BLaER1 treated with 17β-estradiol and CSF1 and Interleukin-3, amounts not matched to agents 10 nM and 100 nM (cell line): ENCODE data around the gene TATDN3.
"Not testable (repeated sequence)": the region's sequence is repeated elsewhere in the genome, so short reads cannot be mapped to it uniquely, and the experiment has no call there.

Experiments
- H3K27ac ChIP-seq, 11 experiments: shearing (Covaris generic); formaldehyde crosslinking; 2 replicates each; pipeline ENCODE4 v1.8.1; 2022
- H3K27me3 ChIP-seq, 11 experiments: shearing (Covaris generic); formaldehyde crosslinking; 2 replicates each; pipeline ENCODE4 v1.8.1; 2022
- H3K36me3 ChIP-seq, 11 experiments: shearing (Covaris generic); formaldehyde crosslinking; 2 replicates each; pipeline ENCODE4 v1.8.1; 2022
- H3K4me1 ChIP-seq, 10 experiments: shearing (Covaris generic); formaldehyde crosslinking; 2 replicates each; pipeline ENCODE4 v1.8.1; 2022
- H3K4me2 ChIP-seq, 11 experiments: shearing (Covaris generic); formaldehyde crosslinking; 2 replicates each; pipeline ENCODE4 v1.8.1; 2022
- H3K4me3 ChIP-seq, 10 experiments: shearing (Covaris generic); formaldehyde crosslinking; 2 replicates each; pipeline ENCODE4 v1.8.1; 2022
- H3K9ac ChIP-seq, 11 experiments: shearing (Covaris generic); formaldehyde crosslinking; 2 replicates each; pipeline ENCODE4 v1.8.1; 2022
- H3K9me3 ChIP-seq, 11 experiments: shearing (Covaris generic); formaldehyde crosslinking; replicated peaks in 1 of 11; 2 replicates each; pipeline ENCODE4 v1.8.1; 2022
- H4K20me1 ChIP-seq, 11 experiments: shearing (Covaris generic); formaldehyde crosslinking; 2 replicates each; pipeline ENCODE4 v1.8.1; 2022
- Cebpa-rat ChIP-seq, 11 experiments: shearing (Covaris generic); IDR thresholded peaks; 2 replicates each; pipeline ENCODE4 v1.8.1; 2022

Gene TATDN3

GRCh38 chr1:212769459-212770167, 22.1 kb upstream of the TATDN3 start:
- no peak overlapping the region for H3K27ac ChIP-seq
- H3K9me3 ChIP-seq = peaks cover 55 to 76% (median 69%) of the 10 kb centered on the region in 11 experiments
- no peak overlapping the region for H3K9ac ChIP-seq
- no peaks in the 10 kb centered on the region for H3K27me3 ChIP-seq
- no peak overlapping the region for H3K4me2 ChIP-seq
- TF ChIP-seq Cebpa-rat (IDR thresholded peaks at IDR 0.05) = no peak
- peaks cover 45 to 95% (median 76%) of the 10 kb centered on the region in 11 experiments for H3K36me3 ChIP-seq
- 0 out of 20 replicates have a peak overlapping the region, but pooled peaks of 1 of the 10 experiments have one; percentile 14 for H3K4me3 ChIP-seq
- H4K20me1 ChIP-seq = no peaks in the 10 kb centered on the region
- peaks cover 0 to 42% (median 4%) of the 10 kb centered on the region in 10 experiments; a peak in 14 of 20 replicates for H3K4me1 ChIP-seq

GRCh38 chr1:212771341-212771740, 20.4 kb upstream of the TATDN3 start:
- H3K36me3 ChIP-seq = peaks cover 34 to 86% (median 60%) of the 10 kb centered on the region in 11 experiments

GRCh38 chr1:212773011-212773410, 18.7 kb upstream of the TATDN3 start:
- TF ChIP-seq Cebpa-rat (IDR thresholded peaks at IDR 0.05) = no peak
- H3K36me3 ChIP-seq = peaks cover 24 to 76% (median 52%) of the 10 kb centered on the region in 11 experiments

More at GRCh38 chr1:212771341-212771740, 20.4 kb upstream of the TATDN3 start:
- TF ChIP-seq Cebpa-rat (IDR thresholded peaks at IDR 0.05) = no peak
- Histone ChIP-seq H3K4me2 (peak overlapping the region in 2 of 11 experiments; percentile 2 to 35; a peak in 2 of 22 replicates), H3K27ac (no peak overlapping the region), H3K9me3 (peaks cover 45 to 64% (median 59%) of the 10 kb centered on the region in 11 experiments), H3K4me3 (no peak overlapping the region), H3K9ac (no peak overlapping the region), H3K4me1 (peaks cover 0 to 55% (median 12%) of the 10 kb centered on the region in 10 experiments; a peak in 16 of 20 replicates), H3K27me3 (no peaks in the 10 kb centered on the region), H4K20me1 (no peaks in the 10 kb centered on the region)

DNA sequence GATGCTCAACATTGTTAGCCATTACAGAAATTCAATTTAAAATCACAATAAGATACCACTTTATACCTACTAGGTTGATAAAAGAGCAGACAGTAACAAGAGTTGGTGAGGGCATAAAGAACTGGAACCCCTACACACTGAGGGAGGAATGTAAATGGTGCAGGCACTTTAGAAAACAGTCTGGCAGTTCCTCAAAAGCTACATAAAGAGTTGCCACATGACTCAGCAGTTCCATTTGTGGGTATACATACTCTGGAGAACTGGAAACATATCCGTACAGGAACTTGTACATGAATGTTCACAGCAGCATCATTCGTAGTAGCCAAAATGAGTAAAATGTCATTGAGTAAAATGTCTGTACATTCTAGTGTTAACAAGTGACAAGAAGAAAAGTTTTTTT, 17.1 kb upstream of the TATDN3 start:
- H3K27me3 ChIP-seq = no peaks in the 10 kb centered on the region
- no peaks in the 10 kb centered on the region for H4K20me1 ChIP-seq
- peak overlapping the region in 6 of 11 experiments; percentile 17 to 70 (median 50); a peak in 10 of 22 replicates for H3K4me2 ChIP-seq
- H3K36me3 ChIP-seq = peaks cover 9 to 60% (median 38%) of the 10 kb centered on the region in 11 experiments; a peak in 20 of 22 replicates
- TF ChIP-seq Cebpa-rat (IDR thresholded peaks at IDR 0.05) = no peak
- H3K27ac ChIP-seq = peak overlapping the region in 5 of 11 experiments; percentile 1 to 58 (median 30); a peak in 7 of 22 replicates
- H3K4me3 ChIP-seq = no peak overlapping the region
- no peak overlapping the region for H3K9ac ChIP-seq
- peaks cover 13 to 32% (median 27%) of the 10 kb centered on the region in 11 experiments for H3K9me3 ChIP-seq
- H3K4me1 ChIP-seq = peaks cover 0 to 73% (median 16%) of the 10 kb centered on the region in 10 experiments; a peak in 16 of 20 replicates

More at GRCh38 chr1:212773011-212773410, 18.7 kb upstream of the TATDN3 start:
- Histone ChIP-seq H3K27ac (no peak overlapping the region), H3K9me3 (peaks cover 28 to 47% (median 43%) of the 10 kb centered on the region in 11 experiments), H3K4me3 (no peak overlapping the region), H3K4me2 (peak overlapping the region in 3 of 11 experiments; percentile 33 to 70 (median 70); a peak in 4 of 22 replicates), H3K9ac (no peak overlapping the region), H4K20me1 (no peaks in the 10 kb centered on the region), H3K4me1 (peaks cover 0 to 71% (median 16%) of the 10 kb centered on the region in 10 experiments; a peak in 16 of 20 replicates), H3K27me3 (no peaks in the 10 kb centered on the region)

DNA sequence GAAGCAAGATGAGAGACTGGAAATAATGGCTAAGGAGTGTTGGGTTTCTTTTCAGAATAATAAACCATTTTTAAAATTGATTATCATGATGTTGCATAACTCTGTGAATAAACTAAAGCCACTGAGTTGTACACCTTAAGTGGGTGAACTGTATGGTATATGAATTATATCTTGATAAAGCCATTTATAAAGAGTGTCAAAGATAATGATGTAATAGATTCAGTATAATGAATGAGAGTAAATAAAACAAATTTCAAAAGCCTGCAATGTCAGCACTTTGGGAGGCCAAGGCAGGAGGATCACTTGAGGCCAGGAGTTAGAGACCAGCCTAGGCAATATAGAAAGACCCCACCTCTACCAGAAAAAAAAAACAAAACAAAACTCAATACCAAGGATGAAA, 16.5 kb upstream of the TATDN3 start:
- Histone ChIP-seq H3K9ac (no peak overlapping the region), H3K4me3 (no peak overlapping the region), H3K27ac (peak overlapping the region in 4 of 11 experiments; percentile 8 to 58 (median 22); a peak in 1 of 22 replicates), H3K27me3 (no peaks in the 10 kb centered on the region), H3K9me3 (peaks cover 6 to 25% (median 20%) of the 10 kb centered on the region in 11 experiments), H4K20me1 (no peaks in the 10 kb centered on the region), H3K4me2 (peak overlapping the region in 6 of 11 experiments; percentile 17 to 70 (median 50); a peak in 7 of 22 replicates), H3K36me3 (peaks cover 3 to 53% (median 38%) of the 10 kb centered on the region in 11 experiments; a peak in 19 of 22 replicates), H3K4me1 (peaks cover 0 to 73% (median 16%) of the 10 kb centered on the region in 10 experiments; a peak in 16 of 20 replicates)
- no peak for TF ChIP-seq Cebpa-rat (IDR thresholded peaks at IDR 0.05)

GRCh38 chr1:212777151-212777550, 14.5 kb upstream of the TATDN3 start:
- Histone ChIP-seq H4K20me1 (no peaks in the 10 kb centered on the region), H3K4me3 (no peak overlapping the region), H3K36me3 (peaks cover 2 to 57% (median 35%) of the 10 kb centered on the region in 11 experiments; a peak in 20 of 22 replicates), H3K9ac (no peak overlapping the region), H3K4me2 (peak overlapping the region in 4 of 11 experiments; percentile 23 to 45 (median 28); a peak in 4 of 22 replicates), H3K27me3 (no peaks in the 10 kb centered on the region), H3K27ac (no peak overlapping the region), H3K4me1 (peaks cover 0 to 74% (median 16%) of the 10 kb centered on the region in 10 experiments; a peak in 16 of 20 replicates), H3K9me3 (peaks cover 0 to 6% (median 2%) of the 10 kb centered on the region in 11 experiments; a peak in 15 of 22 replicates)
- TF ChIP-seq Cebpa-rat (IDR thresholded peaks at IDR 0.05) = no peak

- peaks cover 12 to 55% (median 39%) of the 10 kb centered on the region in 11 experiments; a peak in 20 of 22 replicates for H3K36me3 ChIP-seq
- H3K9ac ChIP-seq, H3K27me3 ChIP-seq, H3K27ac ChIP-seq, H3K9me3 ChIP-seq, H3K4me3 ChIP-seq, H4K20me1 ChIP-seq, H3K4me2 ChIP-seq: not testable (repeated sequence)
- H3K4me1 ChIP-seq = peaks cover 0 to 71% (median 21%) of the 10 kb centered on the region in 10 experiments; a peak in 16 of 20 replicates
Observed at GRCh38 chr1:212779086-212779485, 12.6 kb upstream of the TATDN3 start.

- H3K36me3 ChIP-seq = peaks cover 28 to 63% (median 55%) of the 10 kb centered on the region in 11 experiments
Observed at GRCh38 chr1:212780759-212781158, 10.9 kb upstream of the TATDN3 start.

GRCh38 chr1:212781225-212781624, 10.5 kb upstream of the TATDN3 start:
- no peaks in the 10 kb centered on the region for H3K27me3 ChIP-seq
- H3K27ac ChIP-seq = no peak overlapping the region
- H3K36me3 ChIP-seq = peaks cover 32 to 66% (median 57%) of the 10 kb centered on the region in 11 experiments
- H3K9ac ChIP-seq = no peak overlapping the region
- no peak for TF ChIP-seq Cebpa-rat (IDR thresholded peaks at IDR 0.05)
- H4K20me1 ChIP-seq = no peaks in the 10 kb centered on the region; a peak in 1 of 22 replicates
- no peak overlapping the region for H3K4me3 ChIP-seq
- H3K4me1 ChIP-seq = peaks cover 0 to 50% (median 9%) of the 10 kb centered on the region in 10 experiments; a peak in 12 of 20 replicates
- peak overlapping the region in 1 of 11 experiments; percentile 76; a peak in 2 of 22 replicates for H3K4me2 ChIP-seq
- peaks cover 0 to 4% (median 0%) of the 10 kb centered on the region in 11 experiments; a peak in 2 of 22 replicates for H3K9me3 ChIP-seq

More at GRCh38 chr1:212780759-212781158, 10.9 kb upstream of the TATDN3 start:
- H4K20me1 ChIP-seq = no peaks in the 10 kb centered on the region; a peak in 1 of 22 replicates
- no peaks in the 10 kb centered on the region for H3K27me3 ChIP-seq
- no peak for TF ChIP-seq Cebpa-rat (IDR thresholded peaks at IDR 0.05)
- H3K4me3 ChIP-seq = no peak overlapping the region
- peaks cover 0 to 55% (median 9%) of the 10 kb centered on the region in 10 experiments; a peak in 12 of 20 replicates for H3K4me1 ChIP-seq
- H3K9me3 ChIP-seq = peaks cover 0 to 4% (median 0%) of the 10 kb centered on the region in 11 experiments; a peak in 2 of 22 replicates
- H3K9ac ChIP-seq = no peak overlapping the region
- H3K27ac ChIP-seq = no peak overlapping the region
- H3K4me2 ChIP-seq = no peak overlapping the region; a peak in 1 of 22 replicates
